ENCODE data around the gene ZDHHC20.

DNA sequence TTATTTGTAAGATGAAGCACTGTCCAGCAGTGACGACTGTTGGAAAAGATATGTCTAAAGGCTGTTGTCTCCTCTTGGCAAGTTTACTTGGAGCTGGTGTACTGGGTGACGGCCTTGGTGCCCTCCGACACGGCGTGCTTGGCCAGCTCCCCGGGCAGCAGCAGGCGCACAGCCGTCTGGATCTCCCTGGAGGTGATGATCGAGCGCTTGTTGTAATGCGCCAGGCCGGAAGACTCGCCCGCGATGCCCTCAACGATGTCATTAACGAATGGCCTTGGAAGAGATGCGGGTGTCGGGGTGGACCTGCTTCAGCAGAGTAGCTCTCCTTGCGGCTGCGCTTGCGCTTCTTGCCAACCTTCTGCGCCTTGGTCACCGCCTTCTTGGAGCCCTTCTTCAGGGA is 24.6 kb upstream of the ZDHHC20 start:
- TF ChIP-seq, protein P1, sequence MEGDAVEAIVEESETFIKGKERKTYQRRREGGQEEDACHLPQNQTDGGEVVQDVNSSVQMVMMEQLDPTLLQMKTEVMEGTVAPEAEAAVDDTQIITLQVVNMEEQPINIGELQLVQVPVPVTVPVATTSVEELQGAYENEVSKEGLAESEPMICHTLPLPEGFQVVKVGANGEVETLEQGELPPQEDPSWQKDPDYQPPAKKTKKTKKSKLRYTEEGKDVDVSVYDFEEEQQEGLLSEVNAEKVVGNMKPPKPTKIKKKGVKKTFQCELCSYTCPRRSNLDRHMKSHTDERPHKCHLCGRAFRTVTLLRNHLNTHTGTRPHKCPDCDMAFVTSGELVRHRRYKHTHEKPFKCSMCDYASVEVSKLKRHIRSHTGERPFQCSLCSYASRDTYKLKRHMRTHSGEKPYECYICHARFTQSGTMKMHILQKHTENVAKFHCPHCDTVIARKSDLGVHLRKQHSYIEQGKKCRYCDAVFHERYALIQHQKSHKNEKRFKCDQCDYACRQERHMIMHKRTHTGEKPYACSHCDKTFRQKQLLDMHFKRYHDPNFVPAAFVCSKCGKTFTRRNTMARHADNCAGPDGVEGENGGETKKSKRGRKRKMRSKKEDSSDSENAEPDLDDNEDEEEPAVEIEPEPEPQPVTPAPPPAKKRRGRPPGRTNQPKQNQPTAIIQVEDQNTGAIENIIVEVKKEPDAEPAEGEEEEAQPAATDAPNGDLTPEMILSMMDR (IDR thresholded peaks at IDR 0.05): no peak
- no peak for TF ChIP-seq POLR2A (IDR thresholded peaks at IDR 0.05)
